ENCODE results near the gene KLF3. TPM values are rescaled to one million over a fixed set of nuclear protein-coding genes. Genes with fewer than 3 reads are reported as not detected.
A peak's percentile ranks its signal among the peaks of the same experiment; 100 is the strongest.

The KLF3 gene
- total RNA-seq (2014; rRNA removed; shearing (Covaris generic)) (16.5 and 19.2 TPM in 2 replicates), polyA plus RNA-seq (2016; fragmentation: Nextera tagmentation; extraction: Ambion mirVana) (14.1 and 15.0 TPM in 2 replicates)
- long read RNA-seq, full-length matches to known transcripts: 8 of 18 reads
- long read RNA-seq, partial matches to known transcripts: 3 of 18 reads
- long read RNA-seq, other reads (novel, unspliced or antisense): 7 of 18 reads

DNA sequence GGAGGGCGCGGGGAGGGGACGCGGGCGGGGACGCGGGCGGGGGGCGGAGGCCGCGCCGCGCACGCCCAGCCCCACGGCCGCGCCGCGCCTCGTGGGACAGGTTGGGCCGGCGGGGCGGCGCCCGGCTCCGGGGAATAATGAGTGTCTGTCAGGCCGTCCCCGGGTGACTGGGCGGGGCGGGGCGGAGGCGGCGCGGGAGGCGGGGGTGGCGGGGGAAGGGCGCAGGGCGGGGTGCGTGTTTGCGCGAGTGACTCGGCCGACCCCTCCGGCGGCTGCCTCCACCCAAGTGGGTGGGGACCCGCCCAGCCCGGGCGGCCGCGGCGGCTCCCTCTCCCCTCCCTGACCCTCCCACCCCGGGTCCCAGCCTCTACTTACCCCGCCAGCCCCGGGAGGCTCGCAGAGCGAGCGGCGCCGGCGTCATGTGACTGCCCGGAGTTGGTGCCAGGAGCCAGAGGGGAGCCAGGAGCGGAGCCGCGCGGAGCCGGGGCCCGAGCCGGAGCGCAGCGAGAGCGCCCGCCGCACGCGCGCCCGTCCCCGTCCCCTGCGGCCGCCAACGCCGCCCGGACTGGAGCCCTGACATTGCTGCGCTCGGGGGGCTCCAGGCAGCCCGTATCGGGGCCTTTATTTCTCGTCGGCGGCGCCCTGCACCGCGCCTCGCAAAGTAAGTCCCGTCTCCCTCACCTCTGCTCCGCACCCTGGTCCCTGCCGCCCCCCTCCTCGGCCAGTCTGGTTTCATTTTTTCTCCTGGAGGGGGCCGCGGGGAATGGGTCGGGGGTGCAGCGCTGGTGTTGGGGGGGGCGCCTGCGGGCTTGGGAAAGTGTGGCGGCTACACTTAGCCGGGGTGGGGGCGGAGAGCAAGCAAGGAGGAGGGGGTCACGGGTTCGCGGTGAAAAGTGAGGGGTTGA, at the start of gene KLF3:
TSS of gene KLF3 (plus strand) at position 399 of the 905 bp plus-strand sequence. CDS start 16,427 bp downstream, outside the sequence.
- H3K4me2 ChIP-seq: peak within 1 kb of the TSS; percentile 87
- H3K79me2 ChIP-seq (replicated peaks; ENCODE audit: insufficient read depth): peaks cover 30% of the 10 kb centered on the region
- H3K27ac ChIP-seq (ENCODE audit: low read depth): peak within 1 kb of the TSS; percentile 68; the same call in 1 of the 2 replicates
- peak within 1 kb of the TSS; percentile 75 for H3K4me3 ChIP-seq
- peaks cover 23% of the 10 kb centered on the region for H3K27me3 Mint-ChIP-seq (ENCODE audit: insufficient read depth, low read depth, poor library complexity)
- ATAC-seq (peak; percentile 55), DNase-seq (ENCODE audit: low spot score) (peak; percentile 72)
- no peaks in the 10 kb centered on the region for H3K36me3 ChIP-seq (ENCODE audit: insufficient read depth)
- no peak within 1 kb of the TSS for H2AFZ ChIP-seq
- H3K36me3 Mint-ChIP-seq (ENCODE audit: low read depth): peaks cover 13% of the 10 kb centered on the region; the same call in 2 of the 3 replicates
- no peaks in the 10 kb centered on the region for H3K9me2 ChIP-seq (ENCODE audit: insufficient read depth)
- no peaks in the 10 kb centered on the region for H4K20me1 ChIP-seq (replicated peaks; ENCODE audit: insufficient read depth)
- peak within 1 kb of the TSS; percentile 83 for H3K27ac Mint-ChIP-seq
- peaks cover 28% of the 10 kb centered on the region for H3K4me1 ChIP-seq (ENCODE audit: insufficient read depth)
- 0 out of 2 replicates have a peak, but pooled peaks cover 3% of the 10 kb centered on the region for H3F3A ChIP-seq (replicated peaks; ENCODE audit: low read depth)
- peak within 1 kb of the TSS; percentile 95 for H3K4me3 Mint-ChIP-seq
- H3K9me3 Mint-ChIP-seq: peaks cover 2% of the 10 kb centered on the region; the same call in 1 of the 3 replicates
- H3K4me1 Mint-ChIP-seq: peaks cover 46% of the 10 kb centered on the region
- TF ChIP-seq JUNB (IDR thresholded peaks at IDR 0.05; ENCODE audit: unreplicated experiment) (no peak), POLR2AphosphoS5 (IDR thresholded peaks at IDR 0.05; ENCODE audit: low read depth) (0 out of 2 replicates have a peak, but pooled peaks have one; percentile 27), NANOG (IDR thresholded peaks at IDR 0.05; ENCODE audit: borderline replicate concordance) (no peak), CREB1 (CRISPR knock-in tag; IDR thresholded peaks at IDR 0.05; ENCODE audit: low read depth) (no peak), EZH2phosphoT487 (IDR thresholded peaks at IDR 0.05; ENCODE audit: unreplicated experiment) (no peak)
- TF ChIP-seq, protein P1, sequence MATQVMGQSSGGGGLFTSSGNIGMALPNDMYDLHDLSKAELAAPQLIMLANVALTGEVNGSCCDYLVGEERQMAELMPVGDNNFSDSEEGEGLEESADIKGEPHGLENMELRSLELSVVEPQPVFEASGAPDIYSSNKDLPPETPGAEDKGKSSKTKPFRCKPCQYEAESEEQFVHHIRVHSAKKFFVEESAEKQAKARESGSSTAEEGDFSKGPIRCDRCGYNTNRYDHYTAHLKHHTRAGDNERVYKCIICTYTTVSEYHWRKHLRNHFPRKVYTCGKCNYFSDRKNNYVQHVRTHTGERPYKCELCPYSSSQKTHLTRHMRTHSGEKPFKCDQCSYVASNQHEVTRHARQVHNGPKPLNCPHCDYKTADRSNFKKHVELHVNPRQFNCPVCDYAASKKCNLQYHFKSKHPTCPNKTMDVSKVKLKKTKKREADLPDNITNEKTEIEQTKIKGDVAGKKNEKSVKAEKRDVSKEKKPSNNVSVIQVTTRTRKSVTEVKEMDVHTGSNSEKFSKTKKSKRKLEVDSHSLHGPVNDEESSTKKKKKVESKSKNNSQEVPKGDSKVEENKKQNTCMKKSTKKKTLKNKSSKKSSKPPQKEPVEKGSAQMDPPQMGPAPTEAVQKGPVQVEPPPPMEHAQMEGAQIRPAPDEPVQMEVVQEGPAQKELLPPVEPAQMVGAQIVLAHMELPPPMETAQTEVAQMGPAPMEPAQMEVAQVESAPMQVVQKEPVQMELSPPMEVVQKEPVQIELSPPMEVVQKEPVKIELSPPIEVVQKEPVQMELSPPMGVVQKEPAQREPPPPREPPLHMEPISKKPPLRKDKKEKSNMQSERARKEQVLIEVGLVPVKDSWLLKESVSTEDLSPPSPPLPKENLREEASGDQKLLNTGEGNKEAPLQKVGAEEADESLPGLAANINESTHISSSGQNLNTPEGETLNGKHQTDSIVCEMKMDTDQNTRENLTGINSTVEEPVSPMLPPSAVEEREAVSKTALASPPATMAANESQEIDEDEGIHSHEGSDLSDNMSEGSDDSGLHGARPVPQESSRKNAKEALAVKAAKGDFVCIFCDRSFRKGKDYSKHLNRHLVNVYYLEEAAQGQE (IDR thresholded peaks at IDR 0.05; ENCODE audit: unreplicated experiment): no peak
- TF ChIP-seq, protein P2, sequence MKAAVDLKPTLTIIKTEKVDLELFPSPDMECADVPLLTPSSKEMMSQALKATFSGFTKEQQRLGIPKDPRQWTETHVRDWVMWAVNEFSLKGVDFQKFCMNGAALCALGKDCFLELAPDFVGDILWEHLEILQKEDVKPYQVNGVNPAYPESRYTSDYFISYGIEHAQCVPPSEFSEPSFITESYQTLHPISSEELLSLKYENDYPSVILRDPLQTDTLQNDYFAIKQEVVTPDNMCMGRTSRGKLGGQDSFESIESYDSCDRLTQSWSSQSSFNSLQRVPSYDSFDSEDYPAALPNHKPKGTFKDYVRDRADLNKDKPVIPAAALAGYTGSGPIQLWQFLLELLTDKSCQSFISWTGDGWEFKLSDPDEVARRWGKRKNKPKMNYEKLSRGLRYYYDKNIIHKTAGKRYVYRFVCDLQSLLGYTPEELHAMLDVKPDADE (IDR thresholded peaks at IDR 0.05): no peak
- TF ChIP-seq, protein P3, sequence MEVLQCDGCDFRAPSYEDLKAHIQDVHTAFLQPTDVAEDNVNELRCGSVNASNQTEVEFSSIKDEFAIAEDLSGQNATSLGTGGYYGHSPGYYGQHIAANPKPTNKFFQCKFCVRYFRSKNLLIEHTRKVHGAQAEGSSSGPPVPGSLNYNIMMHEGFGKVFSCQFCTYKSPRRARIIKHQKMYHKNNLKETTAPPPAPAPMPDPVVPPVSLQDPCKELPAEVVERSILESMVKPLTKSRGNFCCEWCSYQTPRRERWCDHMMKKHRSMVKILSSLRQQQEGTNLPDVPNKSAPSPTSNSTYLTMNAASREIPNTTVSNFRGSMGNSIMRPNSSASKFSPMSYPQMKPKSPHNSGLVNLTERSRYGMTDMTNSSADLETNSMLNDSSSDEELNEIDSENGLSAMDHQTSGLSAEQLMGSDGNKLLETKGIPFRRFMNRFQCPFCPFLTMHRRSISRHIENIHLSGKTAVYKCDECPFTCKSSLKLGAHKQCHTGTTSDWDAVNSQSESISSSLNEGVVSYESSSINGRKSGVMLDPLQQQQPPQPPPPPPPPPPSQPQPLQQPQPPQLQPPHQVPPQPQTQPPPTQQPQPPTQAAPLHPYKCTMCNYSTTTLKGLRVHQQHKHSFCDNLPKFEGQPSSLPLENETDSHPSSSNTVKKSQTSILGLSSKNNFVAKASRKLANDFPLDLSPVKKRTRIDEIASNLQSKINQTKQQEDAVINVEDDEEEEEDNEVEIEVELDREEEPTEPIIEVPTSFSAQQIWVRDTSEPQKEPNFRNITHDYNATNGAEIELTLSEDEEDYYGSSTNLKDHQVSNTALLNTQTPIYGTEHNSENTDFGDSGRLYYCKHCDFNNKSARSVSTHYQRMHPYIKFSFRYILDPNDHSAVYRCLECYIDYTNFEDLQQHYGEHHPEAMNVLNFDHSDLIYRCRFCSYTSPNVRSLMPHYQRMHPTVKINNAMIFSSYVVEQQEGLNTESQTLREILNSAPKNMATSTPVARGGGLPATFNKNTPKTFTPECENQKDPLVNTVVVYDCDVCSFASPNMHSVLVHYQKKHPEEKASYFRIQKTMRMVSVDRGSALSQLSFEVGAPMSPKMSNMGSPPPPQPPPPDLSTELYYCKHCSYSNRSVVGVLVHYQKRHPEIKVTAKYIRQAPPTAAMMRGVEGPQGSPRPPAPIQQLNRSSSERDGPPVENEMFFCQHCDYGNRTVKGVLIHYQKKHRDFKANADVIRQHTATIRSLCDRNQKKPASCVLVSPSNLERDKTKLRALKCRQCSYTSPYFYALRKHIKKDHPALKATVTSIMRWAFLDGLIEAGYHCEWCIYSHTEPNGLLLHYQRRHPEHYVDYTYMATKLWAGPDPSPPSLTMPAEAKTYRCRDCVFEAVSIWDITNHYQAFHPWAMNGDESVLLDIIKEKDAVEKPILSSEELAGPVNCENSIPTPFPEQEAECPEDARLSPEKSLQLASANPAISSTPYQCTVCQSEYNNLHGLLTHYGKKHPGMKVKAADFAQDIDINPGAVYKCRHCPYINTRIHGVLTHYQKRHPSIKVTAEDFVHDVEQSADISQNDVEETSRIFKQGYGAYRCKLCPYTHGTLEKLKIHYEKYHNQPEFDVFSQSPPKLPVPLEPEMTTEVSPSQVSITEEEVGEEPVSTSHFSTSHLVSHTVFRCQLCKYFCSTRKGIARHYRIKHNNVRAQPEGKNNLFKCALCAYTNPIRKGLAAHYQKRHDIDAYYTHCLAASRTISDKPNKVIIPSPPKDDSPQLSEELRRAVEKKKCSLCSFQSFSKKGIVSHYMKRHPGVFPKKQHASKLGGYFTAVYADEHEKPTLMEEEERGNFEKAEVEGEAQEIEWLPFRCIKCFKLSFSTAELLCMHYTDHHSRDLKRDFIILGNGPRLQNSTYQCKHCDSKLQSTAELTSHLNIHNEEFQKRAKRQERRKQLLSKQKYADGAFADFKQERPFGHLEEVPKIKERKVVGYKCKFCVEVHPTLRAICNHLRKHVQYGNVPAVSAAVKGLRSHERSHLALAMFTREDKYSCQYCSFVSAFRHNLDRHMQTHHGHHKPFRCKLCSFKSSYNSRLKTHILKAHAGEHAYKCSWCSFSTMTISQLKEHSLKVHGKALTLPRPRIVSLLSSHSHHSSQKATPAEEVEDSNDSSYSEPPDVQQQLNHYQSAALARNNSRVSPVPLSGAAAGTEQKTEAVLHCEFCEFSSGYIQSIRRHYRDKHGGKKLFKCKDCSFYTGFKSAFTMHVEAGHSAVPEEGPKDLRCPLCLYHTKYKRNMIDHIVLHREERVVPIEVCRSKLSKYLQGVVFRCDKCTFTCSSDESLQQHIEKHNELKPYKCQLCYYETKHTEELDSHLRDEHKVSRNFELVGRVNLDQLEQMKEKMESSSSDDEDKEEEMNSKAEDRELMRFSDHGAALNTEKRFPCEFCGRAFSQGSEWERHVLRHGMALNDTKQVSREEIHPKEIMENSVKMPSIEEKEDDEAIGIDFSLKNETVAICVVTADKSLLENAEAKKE (CRISPR knock-in tag; IDR thresholded peaks at IDR 0.05): no peak
- TF ChIP-seq, protein P4, sequence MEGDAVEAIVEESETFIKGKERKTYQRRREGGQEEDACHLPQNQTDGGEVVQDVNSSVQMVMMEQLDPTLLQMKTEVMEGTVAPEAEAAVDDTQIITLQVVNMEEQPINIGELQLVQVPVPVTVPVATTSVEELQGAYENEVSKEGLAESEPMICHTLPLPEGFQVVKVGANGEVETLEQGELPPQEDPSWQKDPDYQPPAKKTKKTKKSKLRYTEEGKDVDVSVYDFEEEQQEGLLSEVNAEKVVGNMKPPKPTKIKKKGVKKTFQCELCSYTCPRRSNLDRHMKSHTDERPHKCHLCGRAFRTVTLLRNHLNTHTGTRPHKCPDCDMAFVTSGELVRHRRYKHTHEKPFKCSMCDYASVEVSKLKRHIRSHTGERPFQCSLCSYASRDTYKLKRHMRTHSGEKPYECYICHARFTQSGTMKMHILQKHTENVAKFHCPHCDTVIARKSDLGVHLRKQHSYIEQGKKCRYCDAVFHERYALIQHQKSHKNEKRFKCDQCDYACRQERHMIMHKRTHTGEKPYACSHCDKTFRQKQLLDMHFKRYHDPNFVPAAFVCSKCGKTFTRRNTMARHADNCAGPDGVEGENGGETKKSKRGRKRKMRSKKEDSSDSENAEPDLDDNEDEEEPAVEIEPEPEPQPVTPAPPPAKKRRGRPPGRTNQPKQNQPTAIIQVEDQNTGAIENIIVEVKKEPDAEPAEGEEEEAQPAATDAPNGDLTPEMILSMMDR (conservative IDR thresholded peaks at IDR 0.05; ENCODE audit: low read depth in 2 of 2): no peak
- H3K27me3 ChIP-seq (ENCODE audit: insufficient read depth): peaks cover 35% of the 10 kb centered on the region
